SH-SY5Y (cell line): ENCODE results near the gene RBMS1.

Experiments used
- GATA2 ChIP-seq: IDR thresholded peaks from 2 replicates; pipeline ENCODE4 v1.6.1; 2011; ENCODE audit warnings: mild to moderate bottlenecking, low read depth, low read length
- GATA3 ChIP-seq: IDR thresholded peaks from 2 replicates; pipeline ENCODE4 v1.6.1; 2011; ENCODE audit warnings: low read depth, mild to moderate bottlenecking, low read length, moderate library complexity

DNA sequence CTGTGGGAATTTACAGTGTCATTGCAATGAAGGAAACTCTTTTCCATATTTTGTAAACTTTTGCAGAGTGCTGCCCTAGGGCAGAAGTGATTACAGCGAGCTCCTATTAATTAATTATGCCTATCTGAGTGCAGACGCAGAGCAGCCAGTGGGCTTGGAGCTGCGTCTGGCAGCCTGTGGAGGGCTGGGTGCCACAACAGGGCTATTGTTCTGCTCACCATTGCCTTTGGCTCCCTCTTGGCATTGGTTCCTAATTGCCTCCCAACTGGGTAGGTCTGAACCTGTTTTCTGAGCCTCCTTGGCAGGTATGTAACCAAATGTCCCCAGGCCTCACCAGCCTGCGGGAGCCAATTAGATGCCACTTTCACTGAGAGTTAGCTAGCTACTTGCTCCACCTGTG lies 267.9 kb downstream of the RBMS1 start:
- TF ChIP-seq GATA2 (peak; percentile 77), GATA3 (no peak)
